Thyroid gland (tissue), 4 donors: Measurements from ENCODE around the gene EPHX1. TPM values are rescaled to one million over a fixed set of nuclear protein-coding genes. Genes with fewer than 3 reads are reported as not detected.
"Not testable (repeated sequence)": the region's sequence is repeated elsewhere in the genome, so short reads cannot be mapped to it uniquely, and the experiment has no call there.

Experiments used
- DNase-seq, 2 donors: peaks; one replicate each; pipeline ENCODE4 v3.0.0-alpha.2; 2019
- H3K27ac ChIP-seq, 3 donors: fragments of 200-600 bp; sonication (generic); 1 replicate in 2 of 3; 2 replicates in 1 of 3; pipeline ENCODE4 v1.5.1; 2016 to 2019; ENCODE audit warnings: mild to moderate bottlenecking in 1 of 3, moderate library complexity in 1 of 3
- H3K27me3 ChIP-seq: fragments of 200-600 bp; sonication (generic); one replicate; pipeline ENCODE4 v1.5.1; 2019
- H3K36me3 ChIP-seq, 2 donors: fragments of 200-600 bp; sonication (generic); one replicate each; pipeline ENCODE4 v1.5.1; 2016 to 2019
- H3K4me1 ChIP-seq, 2 donors: fragments of 200-600 bp; sonication (generic); one replicate each; pipeline ENCODE4 v1.5.1; 2017 to 2019
- H3K4me3 ChIP-seq, 3 donors: fragments of 200-600 bp; sonication (generic); replicated peaks in 1 of 3; 1 replicate in 2 of 3; 2 replicates in 1 of 3; pipeline ENCODE4 v1.5.1; 2016; ENCODE audit warnings: mild to moderate bottlenecking in 1 of 3
- H3K9me3 ChIP-seq: fragments of 200-600 bp; sonication (generic); one replicate; pipeline ENCODE4 v1.5.1; 2017
- POLR2A ChIP-seq, 2 donors: fragments of 450-650 bp; IDR thresholded peaks; one replicate each; pipeline ENCODE4 v1.6.1; 2017; ENCODE audit warnings: antibody characterized with exemption in 2 of 2, mild to moderate bottlenecking in 2 of 2, moderate library complexity in 1 of 2
- WGBS, 2 donors: methylation state at CpG; one replicate each; pipeline ENCODE4 v1.1.5; 2017; 5-methylcytosine and 5-hydroxymethylcytosine counted together
- intact Hi-C: fragments of 100-400 bp; cut with DNase I; formaldehyde crosslinking; loops from one replicate; pipeline ENCODE4 v1.15.1; 2023
- total RNA-seq, 4 donors: library from RNA; depleted of rRNA; stranded (reverse); fragments of >200 nt; gene quantifications; one replicate each; pipeline ENCODE4 v1.2.3, GENCODE V29; 2016
- TF ChIP-seq, protein P1 (sequence below), 6 experiments: fragments of 200-600 bp in 3 of 6; fragments of 450-650 bp in 3 of 6; sonication (generic) in 3 of 6; IDR thresholded peaks; one replicate each; pipeline ENCODE4 v1.5.1; 2016 to 2019; ENCODE audit warnings: antibody characterized with exemption in 6 of 6, mild to moderate bottlenecking in 2 of 6, inconsistent platforms in 1 of 6, moderate library complexity in 1 of 6

Gene EPHX1
- total RNA-seq, 4 donors from 2014 or later: 297 to 533 (median 441) TPM

DNA sequence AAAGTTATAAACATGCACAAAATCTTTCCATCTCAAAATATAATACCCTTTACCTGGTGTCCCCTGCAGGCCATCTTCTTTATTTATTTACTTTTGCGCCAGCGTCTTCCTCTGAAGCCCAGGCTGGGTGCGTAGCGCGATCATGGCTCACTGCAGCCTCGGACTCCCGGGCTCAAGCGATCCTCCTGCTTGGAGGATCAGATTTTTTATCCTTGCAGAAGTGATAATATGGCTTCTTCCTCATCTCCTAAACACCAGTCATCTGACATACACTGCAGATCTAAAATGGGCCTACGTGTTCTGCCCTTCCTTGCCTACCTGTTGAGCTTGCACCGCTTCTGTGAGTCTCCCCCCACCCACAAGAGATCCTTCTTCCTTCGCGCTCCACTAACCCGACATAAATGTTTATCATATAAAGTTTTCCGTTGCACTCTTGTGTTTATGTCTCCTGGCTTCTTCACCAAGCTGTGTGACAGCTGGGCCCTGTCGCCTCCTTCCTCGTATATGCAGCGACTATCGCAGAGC, 32.8 kb upstream of the EPHX1 start:
- TF ChIP-seq, protein P1, sequence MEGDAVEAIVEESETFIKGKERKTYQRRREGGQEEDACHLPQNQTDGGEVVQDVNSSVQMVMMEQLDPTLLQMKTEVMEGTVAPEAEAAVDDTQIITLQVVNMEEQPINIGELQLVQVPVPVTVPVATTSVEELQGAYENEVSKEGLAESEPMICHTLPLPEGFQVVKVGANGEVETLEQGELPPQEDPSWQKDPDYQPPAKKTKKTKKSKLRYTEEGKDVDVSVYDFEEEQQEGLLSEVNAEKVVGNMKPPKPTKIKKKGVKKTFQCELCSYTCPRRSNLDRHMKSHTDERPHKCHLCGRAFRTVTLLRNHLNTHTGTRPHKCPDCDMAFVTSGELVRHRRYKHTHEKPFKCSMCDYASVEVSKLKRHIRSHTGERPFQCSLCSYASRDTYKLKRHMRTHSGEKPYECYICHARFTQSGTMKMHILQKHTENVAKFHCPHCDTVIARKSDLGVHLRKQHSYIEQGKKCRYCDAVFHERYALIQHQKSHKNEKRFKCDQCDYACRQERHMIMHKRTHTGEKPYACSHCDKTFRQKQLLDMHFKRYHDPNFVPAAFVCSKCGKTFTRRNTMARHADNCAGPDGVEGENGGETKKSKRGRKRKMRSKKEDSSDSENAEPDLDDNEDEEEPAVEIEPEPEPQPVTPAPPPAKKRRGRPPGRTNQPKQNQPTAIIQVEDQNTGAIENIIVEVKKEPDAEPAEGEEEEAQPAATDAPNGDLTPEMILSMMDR (IDR thresholded peaks at IDR 0.05): no peak
- DNase-seq: no peak
- intact Hi-C loops: loop anchor here (2.0 to 10.0 kb wide), 4 partner anchors 68 to 218 kb away; partner anchors contain the start of genes ENAH and SDE2
- 19 to 30% methylated on average over 18 of the region's 18 CpGs for WGBS, 2 donors
- H3K4me1 ChIP-seq: peaks cover 23 to 27% of the 10 kb centered on the region in 2 donors
- peak overlapping the region in 1 of 3 donors; percentile 22 for H3K4me3 ChIP-seq
- no peaks in the 10 kb centered on the region for H3K9me3 ChIP-seq
- no peaks in the 10 kb centered on the region for H3K36me3 ChIP-seq
- peak overlapping the region; percentile 56 to 97 (median 91) for H3K27ac ChIP-seq
- H3K27me3 ChIP-seq: no peaks in the 10 kb centered on the region

DNA sequence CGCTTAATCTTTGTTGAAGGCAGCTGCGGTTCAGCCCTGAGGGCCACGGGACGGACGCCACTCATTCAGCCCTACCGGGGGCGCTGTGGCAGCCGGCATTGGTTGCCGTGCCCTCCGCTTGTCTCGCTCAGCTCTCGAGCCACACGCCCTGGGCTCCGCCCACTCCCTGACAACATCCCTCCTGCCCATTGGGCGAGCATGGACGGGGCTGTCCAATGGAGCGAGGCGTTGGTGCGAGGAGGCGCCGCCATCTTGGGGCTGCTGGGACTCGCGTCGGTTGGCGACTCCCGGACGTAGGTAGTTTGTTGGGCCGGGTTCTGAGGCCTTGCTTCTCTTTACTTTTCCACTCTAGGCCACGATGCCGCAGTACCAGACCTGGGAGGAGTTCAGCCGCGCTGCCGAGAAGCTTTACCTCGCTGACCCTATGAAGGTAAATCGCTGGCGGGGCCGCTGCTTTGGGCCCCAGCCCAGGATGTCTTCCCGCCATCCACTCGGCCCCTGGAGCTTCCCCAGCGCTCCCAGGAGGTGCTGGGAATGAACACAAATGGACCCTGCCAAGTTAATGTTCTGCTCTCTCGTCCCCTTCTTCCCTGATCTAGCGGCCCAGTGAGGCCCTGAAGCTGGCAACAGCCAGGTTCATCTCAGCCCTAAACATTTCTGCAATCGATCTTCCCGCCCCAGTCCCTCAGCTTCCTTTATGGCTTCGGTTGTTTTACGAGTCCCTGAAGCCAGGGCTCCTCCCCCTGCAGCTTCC, 32.2 kb upstream of the EPHX1 start, which contains the start of gene SRP9:
Gene SRP9 (plus strand): TSS at position 244 of the 754 bp plus-strand sequence. CDS start 115 bp downstream, at position 359.
- Histone ChIP-seq H3K9me3 (no peaks in the 10 kb centered on the region), H3K36me3 (no peaks in the 10 kb centered on the region), H3K4me3 (peak within 1 kb of the TSS; percentile 4 to 52 (median 27)), H3K27me3 (no peaks in the 10 kb centered on the region), H3K4me1 (peaks cover 26 to 27% of the 10 kb centered on the region in 2 donors), H3K27ac (peak within 1 kb of the TSS; percentile 73 to 97 (median 91))
- peak; percentile 99 to 100 for DNase-seq
- TF ChIP-seq, protein P1 (IDR thresholded peaks at IDR 0.05): peak; percentile 68 to 94 (median 88)
- TF ChIP-seq POLR2A (IDR thresholded peaks at IDR 0.05): peak in 1 of 2 donors; percentile 87
- intact Hi-C loops: loop anchor here (2.0 to 10.0 kb wide), 4 partner anchors 67 to 217 kb away; partner anchors contain the start of genes ENAH and SDE2
- 1% methylated on average over 12 to 25 of the region's 46 CpGs for WGBS, 2 donors

DNA sequence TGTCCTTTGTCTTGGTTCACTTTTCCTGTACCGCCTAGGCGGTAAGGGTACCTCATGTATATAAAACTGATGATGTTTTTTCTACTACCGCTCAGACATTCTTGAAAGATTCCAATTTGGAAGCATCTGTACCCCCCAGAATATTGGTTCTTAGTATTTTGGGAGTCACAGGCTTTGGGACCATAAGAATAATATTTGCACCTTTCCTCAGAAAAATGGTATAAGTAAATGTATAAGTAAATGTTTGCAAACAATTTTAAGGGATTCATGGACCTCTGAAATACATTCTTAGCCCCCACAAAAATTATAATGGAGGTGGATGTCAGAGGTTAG, 31.6 kb upstream of the EPHX1 start:
- WGBS, 2 donors: 2% methylated on average over 3 of the region's 3 CpGs
- TF ChIP-seq POLR2A (IDR thresholded peaks at IDR 0.05): no peak
- TF ChIP-seq, protein P1 (IDR thresholded peaks at IDR 0.05): no peak
- peak overlapping the region; percentile 0 to 97 (median 91) for H3K27ac ChIP-seq
- no peak for DNase-seq
- no peaks in the 10 kb centered on the region for H3K9me3 ChIP-seq
- peak overlapping the region; percentile 4 to 52 (median 27) for H3K4me3 ChIP-seq
- H3K4me1 ChIP-seq: peaks cover 29 to 32% of the 10 kb centered on the region in 2 donors
- no peaks in the 10 kb centered on the region for H3K27me3 ChIP-seq
- intact Hi-C loops: loop anchor here (10.0 kb wide), 3 partner anchors 66 to 216 kb away; partner anchors contain the start of genes ENAH and SDE2
- H3K36me3 ChIP-seq: no peaks in the 10 kb centered on the region

DNA sequence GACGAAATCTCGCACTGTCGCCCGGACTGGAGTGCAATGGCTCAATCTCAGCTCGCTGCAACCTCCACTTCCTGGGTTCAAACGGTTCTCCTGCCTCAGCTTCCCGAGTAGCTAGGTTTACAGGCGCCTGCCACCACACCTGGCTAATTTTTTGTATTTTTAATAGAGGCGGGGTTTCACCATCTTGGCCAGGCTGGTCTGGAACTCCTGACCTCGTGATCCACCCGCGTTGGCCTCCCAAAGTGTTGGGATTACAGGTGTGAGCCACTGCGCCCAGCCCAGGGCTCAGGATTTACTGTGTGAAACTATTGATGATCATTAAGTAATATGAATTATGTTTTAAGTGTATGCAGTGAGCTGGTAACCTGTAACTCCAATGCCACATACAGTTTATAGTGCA, 30.8 kb upstream of the EPHX1 start:
- peak overlapping the region in 1 of 3 donors; percentile 52 for H3K4me3 ChIP-seq
- intact Hi-C loops: loop anchor here (10.0 kb wide), 3 partner anchors 66 to 216 kb away; partner anchors contain the start of genes ENAH and SDE2
- H3K27me3 ChIP-seq, H3K9me3 ChIP-seq, H3K36me3 ChIP-seq, DNase-seq: not testable (repeated sequence)
- H3K4me1 ChIP-seq: peaks cover 33 to 36% of the 10 kb centered on the region in 2 donors
- H3K27ac ChIP-seq: peak overlapping the region in 1 of 3 donors; percentile 97
- WGBS, 2 donors: 55 to 63% methylated on average over 13 of the region's 13 CpGs

DNA sequence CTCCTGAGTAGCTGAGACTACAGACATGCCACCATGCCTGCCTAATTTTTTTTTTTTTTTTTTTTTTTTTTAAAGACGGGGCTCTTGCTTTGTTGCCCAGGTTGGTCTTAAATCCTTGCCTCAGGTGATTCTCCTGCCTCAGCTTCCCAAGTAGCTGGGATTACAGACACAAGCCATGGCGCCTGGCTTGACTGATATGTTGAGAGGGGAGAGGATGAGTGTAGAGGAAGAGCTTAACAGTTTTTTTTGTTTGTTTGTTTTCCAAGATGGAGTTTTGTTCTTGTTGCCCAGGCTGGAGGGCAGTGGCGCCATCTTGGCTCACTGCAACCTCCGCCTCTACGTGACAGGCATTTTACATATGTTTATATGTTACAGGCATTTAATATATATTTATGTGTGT, 29.8 kb upstream of the EPHX1 start:
- no peaks in the 10 kb centered on the region for H3K27me3 ChIP-seq
- peaks cover 6 to 9% of the 10 kb centered on the region in 2 donors for H3K36me3 ChIP-seq
- no peaks in the 10 kb centered on the region for H3K9me3 ChIP-seq
- no peak overlapping the region for H3K4me3 ChIP-seq
- 91 to 92% methylated on average over 5 of the region's 5 CpGs for WGBS, 2 donors
- H3K4me1 ChIP-seq: peaks cover 33 to 36% of the 10 kb centered on the region in 2 donors
- no peak for TF ChIP-seq POLR2A (IDR thresholded peaks at IDR 0.05)
- TF ChIP-seq, protein P1 (IDR thresholded peaks at IDR 0.05): no peak
- intact Hi-C loops: no loop called here
- no peak overlapping the region for H3K27ac ChIP-seq
- no peak for DNase-seq
